HG03439 (cell line): ENCODE results near the gene MAGED1.

Experiments
- ATAC-seq: cut with Tn5 transposase; IDR thresholded peaks from one replicate; pipeline ENCODE4 v1.9.1; 2021; ENCODE audit warnings: mild to moderate bottlenecking, moderate library complexity; ENCODE audit not compliant: unreplicated experiment

MAGED1 gene, protein sequence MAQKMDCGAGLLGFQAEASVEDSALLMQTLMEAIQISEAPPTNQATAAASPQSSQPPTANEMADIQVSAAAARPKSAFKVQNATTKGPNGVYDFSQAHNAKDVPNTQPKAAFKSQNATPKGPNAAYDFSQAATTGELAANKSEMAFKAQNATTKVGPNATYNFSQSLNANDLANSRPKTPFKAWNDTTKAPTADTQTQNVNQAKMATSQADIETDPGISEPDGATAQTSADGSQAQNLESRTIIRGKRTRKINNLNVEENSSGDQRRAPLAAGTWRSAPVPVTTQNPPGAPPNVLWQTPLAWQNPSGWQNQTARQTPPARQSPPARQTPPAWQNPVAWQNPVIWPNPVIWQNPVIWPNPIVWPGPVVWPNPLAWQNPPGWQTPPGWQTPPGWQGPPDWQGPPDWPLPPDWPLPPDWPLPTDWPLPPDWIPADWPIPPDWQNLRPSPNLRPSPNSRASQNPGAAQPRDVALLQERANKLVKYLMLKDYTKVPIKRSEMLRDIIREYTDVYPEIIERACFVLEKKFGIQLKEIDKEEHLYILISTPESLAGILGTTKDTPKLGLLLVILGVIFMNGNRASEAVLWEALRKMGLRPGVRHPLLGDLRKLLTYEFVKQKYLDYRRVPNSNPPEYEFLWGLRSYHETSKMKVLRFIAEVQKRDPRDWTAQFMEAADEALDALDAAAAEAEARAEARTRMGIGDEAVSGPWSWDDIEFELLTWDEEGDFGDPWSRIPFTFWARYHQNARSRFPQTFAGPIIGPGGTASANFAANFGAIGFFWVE

DNA sequence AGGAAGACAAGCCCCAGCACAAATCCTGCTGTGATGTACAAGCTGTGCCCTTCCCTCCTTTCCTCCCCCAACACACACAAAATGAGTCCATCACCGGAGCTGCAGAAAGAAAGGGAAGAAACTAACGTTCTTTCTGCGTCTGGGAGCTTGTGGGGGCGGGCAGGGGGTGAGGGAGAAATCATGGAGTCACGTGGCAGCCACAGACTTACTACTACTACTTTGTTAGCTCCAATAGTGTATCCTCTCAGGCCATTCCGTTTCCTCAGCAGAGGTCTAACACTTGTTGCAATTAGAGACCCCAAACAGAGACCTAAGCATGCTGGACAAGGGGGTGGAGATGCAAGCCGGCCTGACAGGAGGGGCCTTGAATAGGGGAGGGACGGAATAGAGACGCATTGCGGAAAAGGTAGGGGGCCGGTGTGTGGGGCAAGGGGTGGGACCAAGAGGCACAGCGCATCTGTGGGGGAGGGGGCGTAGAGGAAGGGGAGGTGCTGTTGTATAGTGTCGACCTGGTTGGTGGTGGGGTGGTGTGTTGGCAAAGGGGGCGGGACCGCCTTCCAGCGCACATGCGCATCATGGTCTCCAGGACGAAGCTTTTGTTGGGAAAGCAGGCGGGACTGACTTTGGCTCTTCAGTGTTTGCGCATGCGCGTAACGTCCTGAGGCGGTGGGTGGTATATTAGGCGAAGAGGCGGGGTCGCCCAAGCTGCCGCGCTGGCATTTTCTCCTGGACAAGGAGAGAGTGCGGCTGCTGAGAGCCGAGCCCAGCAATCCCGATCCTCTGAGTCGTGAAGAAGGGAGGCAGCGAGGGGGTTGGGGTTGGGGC lies at the start of gene MAGED1:
Gene MAGED1 (plus strand): TSS at position 703 of the 825 bp plus-strand sequence. CDS start 682 bp downstream, outside the sequence.
- ATAC-seq = peak; percentile 68

DNA sequence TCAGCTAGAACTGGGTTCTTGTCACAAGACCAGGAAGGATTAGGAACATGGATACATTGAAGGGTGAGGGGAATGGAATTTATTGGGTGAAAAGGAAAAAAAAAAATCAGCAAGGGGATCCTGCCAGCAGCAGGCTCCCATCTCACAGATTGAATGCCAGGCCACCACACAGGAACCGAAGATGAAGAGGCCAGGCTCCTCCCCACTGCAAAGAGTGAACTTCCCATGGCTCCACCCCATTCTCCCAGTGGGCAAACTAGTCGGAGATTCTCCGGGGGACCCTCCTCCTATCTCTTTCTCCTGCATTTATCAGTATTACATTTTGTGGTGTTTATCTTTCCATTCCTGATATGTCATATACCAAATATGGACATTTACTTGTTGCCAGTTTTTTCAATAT lies 46.0 kb upstream of the MAGED1 start:
- ATAC-seq = no peak

DNA sequence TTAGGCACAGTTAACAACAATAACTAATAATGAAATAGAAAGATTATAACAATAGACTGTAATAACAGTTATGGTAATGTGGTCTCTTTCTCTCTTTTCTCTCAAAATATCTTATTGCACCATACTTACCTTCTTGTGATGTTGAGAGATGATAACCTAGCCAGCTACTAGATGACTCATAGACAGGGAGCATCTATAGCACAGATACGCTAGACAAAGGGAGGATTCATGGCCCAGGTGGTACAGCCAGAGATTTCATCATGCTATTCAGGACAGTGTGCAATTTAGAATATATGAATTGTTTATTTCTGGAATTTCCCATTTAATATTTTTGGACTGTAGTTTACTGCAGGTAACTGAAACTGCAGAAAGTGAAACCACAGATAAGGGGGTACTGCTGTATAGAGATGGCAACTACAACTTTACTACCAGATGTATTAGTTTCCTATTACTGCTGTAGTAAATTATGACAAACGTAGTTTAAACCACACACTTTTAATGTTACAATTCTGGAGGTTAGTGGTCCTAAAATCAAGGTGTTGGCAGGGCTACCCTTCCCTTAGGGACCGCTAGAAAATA lies 41.8 kb upstream of the MAGED1 start:
- no peak for ATAC-seq

DNA sequence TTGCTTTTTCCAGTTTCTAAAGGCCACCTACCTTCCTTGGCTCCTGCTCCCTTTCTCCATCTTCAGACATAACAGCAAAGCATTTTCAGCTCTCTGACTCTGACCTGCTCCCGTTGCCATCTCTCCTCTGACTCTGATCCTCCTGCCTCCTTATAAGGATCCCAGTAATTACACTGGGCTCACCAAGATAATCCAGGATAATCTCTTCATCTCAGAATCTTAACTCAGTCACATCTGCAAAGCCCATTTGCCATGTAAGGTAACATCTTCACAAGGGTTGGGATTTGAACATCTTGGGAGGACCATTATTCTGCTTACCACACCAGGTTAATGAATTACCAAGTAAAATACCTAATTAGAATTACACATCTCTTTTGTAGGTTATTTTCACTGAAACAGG lies 41.3 kb upstream of the MAGED1 start:
- no peak for ATAC-seq

DNA sequence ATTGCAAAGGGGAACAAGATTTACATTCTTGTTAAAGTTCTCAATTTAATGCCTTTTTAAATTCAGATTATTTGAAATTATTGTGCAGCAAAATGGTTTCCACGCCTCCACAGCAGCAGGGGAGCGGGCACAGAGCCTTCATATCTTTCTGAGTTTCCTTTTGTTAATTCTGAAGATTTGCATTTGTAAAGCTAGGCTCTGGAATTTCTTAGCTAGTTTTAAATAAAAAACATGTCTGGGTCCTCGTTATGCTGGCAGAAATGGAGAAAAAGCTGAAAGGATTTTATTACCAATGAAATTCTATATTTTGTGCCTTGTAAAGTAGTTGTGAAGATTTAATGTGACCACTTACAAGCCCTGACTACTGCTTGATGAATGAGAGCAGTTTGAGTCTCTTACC lies 40.8 kb upstream of the MAGED1 start:
- no peak for ATAC-seq

DNA sequence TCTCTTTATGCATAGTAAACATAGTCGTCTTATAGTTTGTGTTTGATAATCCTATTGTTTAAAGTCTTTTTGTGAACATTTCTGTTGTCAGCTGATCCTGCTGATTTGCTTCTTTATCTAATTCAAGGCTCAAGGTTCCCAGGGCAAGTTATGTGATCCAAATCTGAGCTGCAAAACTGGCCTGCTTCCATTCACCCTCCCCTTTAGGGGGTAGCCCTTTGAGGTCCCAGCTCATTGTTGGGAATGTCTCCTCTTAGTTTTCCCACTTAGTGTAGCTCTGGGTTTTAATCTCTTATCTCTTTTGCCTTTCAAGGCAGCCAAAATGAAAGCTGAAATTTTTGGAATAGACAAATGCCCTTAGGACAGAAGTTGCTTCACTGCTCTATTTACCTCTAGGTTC lies 40.2 kb upstream of the MAGED1 start:
- ATAC-seq = no peak

DNA sequence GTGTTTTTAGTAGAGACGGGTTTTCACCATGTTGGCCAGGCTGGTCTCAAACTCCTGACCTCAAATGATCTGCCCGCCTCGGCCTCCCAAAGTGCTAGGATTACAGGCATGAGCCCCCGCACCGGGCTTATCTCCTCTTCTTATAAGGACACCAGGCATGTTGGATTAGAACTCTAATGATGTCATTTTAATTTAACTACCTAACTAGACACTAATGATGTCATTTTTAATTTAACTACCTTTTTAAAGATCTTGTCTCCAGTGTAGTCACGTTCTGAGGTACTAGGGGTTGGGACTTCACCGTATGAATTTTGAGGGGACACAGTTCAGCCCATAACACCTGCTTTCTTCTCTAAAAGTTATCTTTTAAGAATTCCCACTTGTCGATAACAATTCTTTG lies 37.7 kb upstream of the MAGED1 start:
- ATAC-seq = no peak

DNA sequence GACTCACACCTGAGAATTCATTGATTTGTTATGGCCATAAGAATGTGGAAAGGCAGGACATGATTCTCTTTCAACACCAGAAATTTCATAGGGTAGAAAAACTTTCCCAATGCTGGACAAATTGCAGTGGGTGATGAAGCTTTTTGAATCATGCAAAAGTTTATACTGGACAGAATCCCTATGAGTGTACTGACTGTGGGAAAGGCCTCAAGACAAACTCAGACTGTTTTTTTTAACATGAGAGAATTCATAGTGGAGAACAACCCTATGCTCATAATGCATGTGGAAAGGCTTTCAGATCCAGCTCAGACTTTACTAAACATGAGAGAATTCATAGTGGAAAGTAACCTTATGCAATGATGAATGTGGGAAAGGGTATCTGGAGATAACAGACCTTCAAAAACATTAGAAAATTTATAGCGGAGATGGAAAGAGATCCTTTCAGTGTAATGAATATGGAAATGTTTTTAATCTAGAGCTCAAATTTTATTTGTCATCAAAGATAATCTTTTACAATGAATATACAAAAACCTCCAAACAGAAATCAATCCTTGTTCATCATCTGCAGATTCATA lies 36.2 kb upstream of the MAGED1 start:
- no peak for ATAC-seq

DNA sequence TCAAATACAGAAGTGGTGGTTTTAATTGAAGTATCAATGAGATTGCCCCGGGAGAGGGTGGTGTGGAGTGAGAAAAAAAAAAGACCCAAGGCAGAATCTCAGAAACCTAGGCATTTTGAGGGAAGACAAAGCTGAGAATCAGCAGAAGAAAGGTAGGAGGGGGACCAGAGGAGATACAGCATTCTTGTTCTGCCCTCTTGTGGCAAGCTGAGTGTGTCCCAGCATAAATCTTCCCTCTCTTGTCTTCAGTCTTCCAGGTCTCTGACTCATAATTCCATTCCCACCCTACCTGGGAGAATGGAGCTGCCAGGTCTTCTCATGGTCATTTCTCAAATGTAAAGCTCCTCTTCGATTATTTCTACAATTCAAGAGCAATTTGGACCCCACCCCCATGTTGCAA lies 32.7 kb upstream of the MAGED1 start:
- no peak for ATAC-seq

DNA sequence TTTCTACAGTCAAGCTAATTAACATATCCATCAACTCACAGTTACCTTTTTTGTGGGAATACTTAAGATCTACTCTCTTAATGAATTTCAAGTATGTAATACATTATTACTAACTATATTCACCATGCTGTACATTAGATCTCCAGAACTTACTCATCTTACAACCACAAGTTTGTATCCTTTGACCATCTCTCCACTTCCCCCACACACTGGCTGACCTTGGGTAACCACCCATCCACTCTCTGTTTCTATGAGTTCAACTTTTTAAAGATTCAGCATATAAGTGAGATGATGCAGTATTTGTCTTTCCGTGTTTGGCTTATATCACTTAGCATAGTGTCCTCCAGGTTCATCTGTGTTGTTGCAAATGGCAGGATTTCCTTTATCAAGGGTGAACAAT lies 30.5 kb upstream of the MAGED1 start:
- no peak for ATAC-seq

DNA sequence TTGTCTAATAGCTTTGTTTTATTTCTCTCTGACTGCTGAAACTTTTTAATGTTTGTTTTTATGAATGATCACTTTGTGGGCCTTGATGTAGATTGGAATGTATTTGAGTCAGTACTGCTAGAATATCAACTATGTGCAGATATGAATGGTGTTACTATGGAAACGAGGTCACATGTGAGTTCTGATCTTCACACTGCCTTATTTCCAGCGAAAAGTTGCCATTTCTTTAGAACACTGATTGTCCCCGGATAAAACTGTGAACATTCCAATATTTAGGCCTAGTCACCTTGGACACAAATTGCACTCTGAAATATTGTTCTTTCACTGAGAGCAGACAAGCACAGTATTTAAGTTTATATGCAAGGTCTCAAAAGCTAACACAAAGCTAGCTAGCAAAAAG lies 27.2 kb upstream of the MAGED1 start:
- ATAC-seq = no peak

DNA sequence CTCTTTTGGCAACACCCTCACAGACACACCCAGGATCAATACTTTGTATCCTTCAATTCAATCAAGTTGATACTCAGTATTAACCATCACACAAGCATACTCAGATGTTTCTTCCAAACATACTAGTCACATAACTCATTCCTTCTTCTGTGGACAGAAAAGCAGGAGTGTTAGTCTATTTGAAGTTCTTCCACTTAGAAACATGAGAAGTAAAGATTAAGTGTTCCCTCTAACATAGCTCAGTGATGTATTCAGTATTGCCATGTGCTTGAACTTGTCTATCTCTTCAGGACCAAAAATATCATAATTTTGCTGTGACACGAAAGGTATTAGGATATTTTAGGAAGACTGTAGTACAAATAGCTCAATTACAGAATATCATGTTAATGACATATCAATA lies 25.8 kb upstream of the MAGED1 start:
- no peak for ATAC-seq

DNA sequence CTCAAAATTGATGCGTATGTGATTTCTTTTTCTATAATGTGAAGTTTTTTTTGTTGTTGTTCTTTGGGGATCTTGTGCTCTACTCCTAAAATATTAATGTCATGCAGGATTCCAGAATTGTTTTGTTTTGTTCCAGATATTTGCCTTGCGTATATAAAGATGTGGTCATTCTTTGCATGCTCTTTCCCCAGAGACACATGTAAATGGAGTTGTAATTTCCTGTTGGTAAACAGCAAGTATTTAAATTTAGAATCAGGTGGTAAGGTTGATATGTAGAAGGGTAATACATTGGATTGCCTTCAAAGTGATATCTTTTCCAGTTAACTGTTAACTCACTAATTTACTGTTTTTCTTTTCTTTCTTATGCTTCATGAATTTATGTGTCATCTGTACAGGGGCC lies 23.1 kb upstream of the MAGED1 start:
- ATAC-seq = no peak

DNA sequence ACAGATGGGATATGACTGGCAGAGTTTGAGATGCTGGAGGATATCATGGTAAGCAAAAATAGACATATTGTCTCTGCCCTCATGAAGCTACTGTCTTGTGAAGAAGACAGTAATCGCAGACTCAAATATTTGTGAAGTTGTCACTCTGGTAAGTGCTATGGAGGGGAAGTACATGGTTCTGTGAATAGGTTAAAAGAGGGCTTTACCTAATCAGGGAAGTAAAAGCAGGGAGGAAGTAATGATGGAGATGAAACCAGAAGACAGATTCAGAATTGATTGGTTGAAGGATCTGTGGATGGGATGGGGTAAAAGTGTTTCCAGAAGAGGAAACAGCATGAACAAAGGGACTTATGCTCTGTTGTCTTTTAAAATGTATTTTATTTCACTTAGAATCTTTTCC lies 19.3 kb upstream of the MAGED1 start:
- no peak for ATAC-seq

DNA sequence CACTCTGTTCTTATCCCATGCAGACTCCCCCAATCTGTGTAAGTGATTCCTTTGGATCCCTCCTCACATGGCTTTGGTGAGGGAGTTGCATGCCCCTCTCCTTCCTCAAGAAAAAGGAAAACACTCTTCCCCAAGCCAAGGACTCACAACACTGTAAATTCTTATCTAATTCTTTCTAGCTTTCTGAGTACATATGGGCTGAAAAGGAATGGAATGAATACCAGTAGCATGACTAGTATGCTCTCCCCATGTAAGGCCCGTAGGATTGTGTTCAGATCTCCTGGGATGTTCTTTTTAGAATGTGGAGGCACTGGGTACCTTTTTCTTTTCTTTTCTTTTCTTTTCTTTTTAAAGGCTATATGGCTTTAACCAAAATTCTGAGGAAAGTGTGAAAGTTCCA lies 17.0 kb upstream of the MAGED1 start:
- no peak for ATAC-seq

DNA sequence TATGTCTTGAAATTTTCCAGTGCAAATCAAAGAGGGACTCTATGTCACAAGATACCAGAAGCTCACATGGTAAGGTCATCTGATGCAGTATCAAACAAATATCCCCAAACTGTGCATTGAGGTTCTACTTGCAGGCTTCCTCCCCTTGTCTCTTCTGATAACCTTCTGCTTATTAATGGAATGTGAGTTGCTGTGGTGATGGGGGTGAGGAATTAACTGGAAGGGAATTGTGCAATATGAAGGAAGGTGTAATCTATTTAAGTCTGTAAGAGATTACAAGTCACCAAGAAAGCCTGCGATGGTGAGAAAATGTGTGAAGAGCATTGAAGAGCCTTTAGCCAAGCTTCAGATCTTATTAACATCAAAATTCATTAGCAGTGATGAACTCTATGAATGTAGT lies 15.4 kb upstream of the MAGED1 start:
- ATAC-seq = no peak

DNA sequence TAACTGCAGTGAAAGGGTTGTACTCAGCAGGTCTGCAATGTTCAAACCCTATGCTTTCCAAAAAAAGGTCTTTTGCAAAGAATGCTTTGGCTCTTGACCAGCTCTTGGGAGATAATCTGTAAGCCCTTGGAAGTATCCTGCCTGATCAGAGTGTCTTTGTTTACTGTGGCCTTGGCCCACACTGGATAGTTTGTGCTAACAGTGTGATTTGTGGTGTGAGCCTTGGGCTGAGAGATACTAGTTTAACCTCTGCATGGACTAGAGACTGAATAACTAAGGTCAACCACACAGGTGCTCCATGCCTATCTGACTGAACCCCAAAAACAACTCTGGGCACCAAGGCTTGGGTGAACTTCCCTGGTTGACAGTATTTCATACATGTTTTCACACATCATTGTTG lies 3.6 kb upstream of the MAGED1 start:
- ATAC-seq = no peak

DNA sequence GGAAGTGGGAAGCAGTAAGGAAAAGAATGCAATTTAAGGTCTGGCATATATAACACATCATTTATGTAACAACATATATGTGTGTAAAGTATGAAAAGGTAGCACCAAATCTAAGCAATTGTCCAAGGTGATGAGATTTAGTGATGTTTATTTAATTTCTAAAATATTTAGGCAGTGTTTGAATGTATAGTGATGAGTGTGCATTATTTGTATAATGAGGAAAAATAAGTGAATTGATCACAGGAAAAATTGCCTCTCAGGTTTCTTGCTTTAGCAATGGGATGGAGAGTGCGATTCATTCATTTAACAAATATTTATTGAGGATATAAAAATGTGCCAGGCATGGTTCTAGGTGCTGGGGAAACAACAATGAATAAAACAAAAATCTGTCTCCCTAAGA lies 2.2 kb upstream of the MAGED1 start:
- ATAC-seq = no peak

DNA sequence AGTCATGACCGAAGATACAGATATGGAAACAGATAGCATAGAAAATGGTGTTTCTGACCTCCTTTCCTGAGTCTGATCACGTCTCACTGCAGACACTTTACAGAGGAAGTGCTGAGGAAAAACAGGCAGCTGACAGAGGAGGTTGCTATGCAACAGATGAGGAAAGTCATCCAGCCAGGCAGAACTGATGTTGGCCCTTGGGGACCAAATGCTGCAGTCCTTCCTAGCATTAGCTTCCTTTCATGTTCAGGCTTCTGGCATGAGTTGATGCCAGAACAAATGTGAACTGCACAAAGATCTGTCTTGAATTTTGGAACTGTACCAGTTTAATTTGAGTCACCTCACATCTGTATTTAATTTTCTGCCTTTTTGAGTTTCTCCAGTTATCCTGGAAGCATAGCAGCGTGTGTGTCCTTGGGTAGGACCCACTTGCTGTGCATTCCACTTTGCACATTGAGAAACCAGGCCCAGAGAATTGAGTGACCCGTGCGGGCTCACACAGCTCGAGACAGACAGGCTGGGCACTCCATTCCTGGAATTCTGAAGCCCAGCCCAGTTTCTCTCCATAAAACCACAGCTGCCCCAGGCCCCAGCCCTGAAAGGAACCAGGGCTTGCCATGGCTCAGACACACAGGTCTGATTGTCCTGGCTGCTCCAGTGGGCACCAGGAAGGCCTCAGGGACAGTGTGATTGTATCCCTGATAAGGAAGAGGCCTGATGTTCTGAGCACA lies 1.4 kb upstream of the MAGED1 start:
- no peak for ATAC-seq
